D721Med (cell line): ENCODE data around the gene SPTBN2.
A peak's percentile ranks its signal among the peaks of the same experiment; 100 is the strongest.

Experiments used
- DNase-seq: peaks from one replicate; pipeline ENCODE4 v3.0.0; 2011; ENCODE audit warnings: low spot score; ENCODE audit not compliant: insufficient read length
- FAIRE-seq: peaks from 2 replicates; lab custom pipeline; 2011; peaks lifted over from hg19 to GRCh38; lab: Jason Lieb, UNC
- TF ChIP-seq, protein P1 (sequence below): IDR thresholded peaks from 2 replicates; pipeline ENCODE4 v1.5.1; 2012; ENCODE audit warnings: mild to moderate bottlenecking, control low read depth; ENCODE audit not compliant: insufficient read depth; ENCODE audit errors: missing control alignments

The SPTBN2 gene

DNA sequence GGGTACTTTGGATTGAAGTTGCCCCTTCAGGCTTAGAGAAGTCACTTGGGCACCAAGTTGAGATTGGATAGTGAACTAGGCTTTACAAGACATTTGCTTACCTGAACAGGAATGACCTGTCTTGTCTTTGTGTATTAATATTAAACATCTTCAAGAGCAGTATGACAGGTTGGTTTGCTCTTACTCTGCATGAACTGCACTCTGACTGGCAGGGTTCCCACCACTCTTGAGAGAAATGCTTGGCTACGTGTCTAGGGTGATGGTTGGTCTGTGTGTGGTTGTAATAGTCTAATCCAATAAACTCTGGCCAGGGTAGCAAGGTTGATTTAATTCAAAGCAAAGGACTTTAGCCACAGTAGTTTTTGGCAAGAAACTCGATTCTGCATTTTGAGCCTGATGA lies 20.1 kb upstream of the SPTBN2 start:
- TF ChIP-seq, protein P1, sequence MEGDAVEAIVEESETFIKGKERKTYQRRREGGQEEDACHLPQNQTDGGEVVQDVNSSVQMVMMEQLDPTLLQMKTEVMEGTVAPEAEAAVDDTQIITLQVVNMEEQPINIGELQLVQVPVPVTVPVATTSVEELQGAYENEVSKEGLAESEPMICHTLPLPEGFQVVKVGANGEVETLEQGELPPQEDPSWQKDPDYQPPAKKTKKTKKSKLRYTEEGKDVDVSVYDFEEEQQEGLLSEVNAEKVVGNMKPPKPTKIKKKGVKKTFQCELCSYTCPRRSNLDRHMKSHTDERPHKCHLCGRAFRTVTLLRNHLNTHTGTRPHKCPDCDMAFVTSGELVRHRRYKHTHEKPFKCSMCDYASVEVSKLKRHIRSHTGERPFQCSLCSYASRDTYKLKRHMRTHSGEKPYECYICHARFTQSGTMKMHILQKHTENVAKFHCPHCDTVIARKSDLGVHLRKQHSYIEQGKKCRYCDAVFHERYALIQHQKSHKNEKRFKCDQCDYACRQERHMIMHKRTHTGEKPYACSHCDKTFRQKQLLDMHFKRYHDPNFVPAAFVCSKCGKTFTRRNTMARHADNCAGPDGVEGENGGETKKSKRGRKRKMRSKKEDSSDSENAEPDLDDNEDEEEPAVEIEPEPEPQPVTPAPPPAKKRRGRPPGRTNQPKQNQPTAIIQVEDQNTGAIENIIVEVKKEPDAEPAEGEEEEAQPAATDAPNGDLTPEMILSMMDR = no peak
- no peak for DNase-seq
- FAIRE-seq = no peak

DNA sequence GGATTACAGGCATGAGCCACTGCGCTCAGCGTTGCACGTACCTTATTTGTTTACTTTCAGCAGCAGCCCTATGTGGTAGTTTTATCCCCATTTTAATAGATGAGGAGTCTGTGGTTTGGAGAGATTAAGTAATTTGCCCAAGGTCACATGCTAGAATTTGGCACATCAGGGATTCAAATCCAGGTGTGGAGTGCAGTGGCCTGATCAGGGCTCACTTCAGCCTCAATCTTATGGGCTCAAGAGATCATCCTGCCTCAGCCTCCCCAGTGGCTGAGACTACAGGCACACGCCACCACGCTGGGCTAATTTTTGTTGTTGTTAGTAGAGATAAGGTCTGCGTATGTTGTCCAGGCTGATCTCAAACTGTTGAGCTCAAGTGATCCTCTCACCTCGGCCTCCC lies 18.5 kb upstream of the SPTBN2 start:
- no peak for DNase-seq
- FAIRE-seq = no peak
- TF ChIP-seq, protein P1 = no peak

DNA sequence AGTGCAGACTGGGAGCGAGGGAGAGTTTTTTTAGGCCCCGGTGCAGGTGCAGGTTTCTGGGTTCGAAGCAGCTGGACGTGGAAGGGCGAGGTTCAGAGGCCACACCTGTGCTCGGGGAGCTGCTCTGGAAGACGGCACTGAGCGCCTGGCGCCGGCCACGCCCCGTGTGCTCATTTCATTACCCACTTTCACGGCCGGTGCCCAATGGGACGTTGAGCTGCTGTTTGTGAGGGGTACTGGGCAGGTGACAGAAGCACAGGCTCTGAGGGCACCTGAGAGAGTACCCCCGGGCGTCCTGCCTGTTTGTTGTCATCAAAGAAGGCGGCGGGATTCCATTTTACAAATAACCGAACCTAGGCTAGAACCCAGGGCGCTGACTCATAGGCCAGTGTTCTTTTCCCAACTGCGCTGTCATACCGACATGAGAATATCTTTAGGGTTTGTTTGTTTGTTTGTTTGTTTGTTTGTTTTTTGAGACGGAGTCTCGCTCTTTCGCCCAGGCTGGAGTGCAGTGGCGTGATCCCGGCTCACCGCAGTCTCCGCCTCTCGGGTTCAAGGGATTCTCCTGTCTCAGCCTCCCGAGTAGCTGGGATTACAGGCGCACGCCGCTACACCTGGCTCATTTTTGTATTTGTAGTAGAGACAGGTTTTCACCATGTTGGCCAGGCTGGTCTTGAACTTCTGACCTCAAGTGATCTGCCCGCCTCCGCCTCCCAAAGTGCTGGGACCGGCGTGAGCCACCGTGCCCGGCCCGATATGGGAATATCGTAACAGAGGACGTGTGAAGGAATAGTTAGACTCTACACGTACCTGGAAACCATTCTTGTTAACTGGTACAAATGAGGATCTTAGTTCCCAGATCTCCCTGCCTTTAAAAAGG lies 16.6 kb upstream of the SPTBN2 start:
- no peak for FAIRE-seq
- TF ChIP-seq, protein P1 = no peak
- no peak for DNase-seq

DNA sequence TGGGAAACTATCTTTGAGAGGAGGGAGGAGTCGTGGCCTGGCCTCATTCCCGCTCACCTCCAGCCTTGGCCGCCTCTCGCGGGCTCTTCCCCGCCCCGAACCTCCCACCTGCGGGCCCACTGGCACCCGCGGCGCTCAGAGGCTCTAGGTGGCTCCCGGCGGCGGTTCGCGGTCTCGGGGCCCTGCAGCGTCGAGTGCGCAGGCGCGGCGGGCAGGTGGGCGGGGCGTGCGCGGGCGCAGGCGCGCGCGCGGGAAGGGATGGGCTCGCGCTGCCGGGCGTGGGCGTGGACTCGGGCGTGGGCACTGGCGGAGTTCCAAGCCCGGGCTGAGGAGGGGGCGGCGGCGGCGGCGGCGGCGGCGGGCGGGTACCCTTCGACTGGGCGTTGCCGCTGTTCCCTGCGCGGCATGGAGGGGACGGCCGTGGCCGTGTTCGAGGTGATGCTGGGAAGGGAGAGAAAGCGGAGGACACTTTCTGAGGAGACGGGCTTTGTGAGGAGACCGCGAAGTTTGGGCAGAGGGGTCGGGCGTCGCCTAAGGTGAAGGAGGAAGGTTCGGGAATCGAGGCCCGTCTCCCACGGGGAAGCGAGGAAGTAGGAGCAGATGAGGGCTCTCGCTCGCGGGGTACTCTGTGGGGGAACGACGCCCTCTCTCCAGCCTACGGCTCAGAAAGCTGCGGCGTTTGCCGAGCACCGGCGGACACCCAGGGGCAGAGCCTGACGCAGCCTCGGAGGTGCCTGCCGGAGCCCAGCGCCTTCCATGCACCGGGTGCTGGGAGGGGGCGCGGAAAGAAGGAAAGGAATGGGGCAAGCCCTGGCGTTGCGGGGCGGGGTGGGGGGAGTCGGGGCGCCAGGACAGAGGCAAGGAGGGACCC lies 15.7 kb upstream of the SPTBN2 start:
- TF ChIP-seq, protein P1 = no peak
- FAIRE-seq = no peak
- DNase-seq = peak; percentile 88

DNA sequence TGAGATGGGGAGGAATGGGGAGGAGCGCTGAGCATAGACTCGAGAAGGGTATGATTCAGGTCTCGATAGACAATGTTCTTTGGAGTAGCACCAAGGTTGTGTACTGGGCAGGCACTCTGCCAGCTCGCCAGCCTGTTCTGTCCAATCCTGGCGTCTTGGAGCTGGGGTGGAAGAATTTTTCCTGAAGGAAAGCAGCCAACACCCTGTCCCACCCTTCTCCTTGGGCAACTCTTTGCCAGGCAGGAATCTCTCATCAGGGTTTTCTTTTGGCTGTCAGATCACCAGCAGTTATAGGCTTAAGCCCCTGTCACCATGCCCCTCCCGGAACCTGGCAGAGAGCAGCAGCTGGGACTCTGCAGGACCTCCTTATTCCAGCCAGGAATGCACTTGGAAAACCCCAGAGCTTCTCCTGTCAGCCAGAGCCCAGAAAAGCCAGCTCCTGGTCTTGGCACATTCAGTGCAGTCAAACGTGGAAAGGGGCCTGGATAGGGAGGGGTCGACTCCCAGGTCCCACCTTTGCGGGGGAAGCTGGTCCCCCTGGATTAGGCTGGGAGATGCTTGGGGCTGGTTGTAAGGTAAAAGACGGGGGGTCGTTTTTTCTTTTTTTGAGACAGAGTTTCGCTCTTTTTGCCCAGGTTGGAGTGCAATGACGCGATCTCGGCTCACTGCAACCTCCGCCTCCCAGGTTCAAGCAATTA lies 14.4 kb upstream of the SPTBN2 start:
- FAIRE-seq (no peak), DNase-seq (no peak)
- TF ChIP-seq, protein P1 = no peak

DNA sequence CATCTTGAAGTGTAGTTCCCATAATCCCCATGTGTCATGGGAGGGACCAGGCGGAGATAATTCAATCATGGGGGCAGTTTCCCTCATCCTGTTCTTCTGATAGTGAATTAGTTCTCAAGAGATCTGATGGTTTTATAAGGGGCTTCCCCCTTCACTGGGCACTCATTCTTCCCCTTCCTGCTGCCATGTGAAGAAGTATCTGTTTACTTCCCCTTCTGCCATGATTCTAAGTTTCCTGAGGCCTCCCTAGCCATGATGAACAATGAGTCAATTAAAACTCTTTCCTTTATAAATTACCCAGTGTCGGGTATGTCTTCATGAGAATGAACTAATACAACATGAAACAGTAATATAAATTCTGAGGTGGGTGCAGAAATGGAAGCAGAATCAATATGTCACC lies 12.1 kb upstream of the SPTBN2 start:
- FAIRE-seq (no peak), DNase-seq (no peak)
- TF ChIP-seq, protein P1 = no peak
